Activated T-helper 1 cell treated with Interleukin-2 at 50 U/mL for 16 hours (primary cell): ENCODE results near the gene NEAT1.

Experiments
- DNase-seq: peaks from one replicate; pipeline ENCODE4 v3.0.0-alpha.2; 2020; ENCODE audit warnings: low read depth

Gene NEAT1

DNA sequence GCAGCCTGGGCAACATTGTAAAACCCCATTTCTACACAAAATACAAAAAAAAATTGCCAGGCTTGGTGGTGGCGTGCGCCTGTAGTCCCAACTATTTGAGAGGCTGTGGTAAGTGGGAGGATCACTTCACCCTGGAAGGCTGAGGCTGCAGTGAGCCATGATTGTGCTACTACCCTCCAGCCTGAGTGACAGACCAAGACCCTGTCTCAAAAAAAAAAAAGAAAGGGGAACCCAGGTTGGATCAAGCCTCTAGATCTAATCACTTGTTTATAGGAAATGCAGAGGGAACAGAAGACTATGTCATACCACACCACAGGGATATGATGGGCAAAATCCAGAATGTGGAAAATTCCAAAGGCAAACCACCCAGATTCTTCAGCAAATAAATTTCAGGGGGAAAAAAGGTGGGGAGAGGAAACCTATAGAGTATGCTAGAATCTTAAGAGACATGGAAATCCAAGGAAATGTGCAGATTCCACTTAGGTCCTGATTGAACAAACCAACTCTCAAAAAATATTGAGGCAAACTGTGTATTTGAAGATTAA, 59.8 kb downstream of the NEAT1 start:
- DNase-seq, result no peak

DNA sequence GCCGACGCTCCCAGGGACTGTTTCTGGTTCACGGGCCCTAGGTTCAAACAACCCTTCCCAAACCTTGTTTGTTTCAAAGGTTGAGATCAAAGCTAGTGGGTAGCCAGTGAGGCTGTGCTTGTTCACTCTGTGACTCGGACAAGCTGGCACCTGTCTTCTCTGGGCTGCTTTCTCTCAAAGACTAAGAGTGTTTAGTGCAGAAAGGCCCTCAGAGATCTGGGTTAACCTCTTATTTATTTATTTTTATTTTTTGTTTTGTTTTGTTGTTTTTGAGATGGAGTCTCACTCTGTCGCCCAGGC, 63.3 kb downstream of the NEAT1 start:
- no peak for DNase-seq

DNA sequence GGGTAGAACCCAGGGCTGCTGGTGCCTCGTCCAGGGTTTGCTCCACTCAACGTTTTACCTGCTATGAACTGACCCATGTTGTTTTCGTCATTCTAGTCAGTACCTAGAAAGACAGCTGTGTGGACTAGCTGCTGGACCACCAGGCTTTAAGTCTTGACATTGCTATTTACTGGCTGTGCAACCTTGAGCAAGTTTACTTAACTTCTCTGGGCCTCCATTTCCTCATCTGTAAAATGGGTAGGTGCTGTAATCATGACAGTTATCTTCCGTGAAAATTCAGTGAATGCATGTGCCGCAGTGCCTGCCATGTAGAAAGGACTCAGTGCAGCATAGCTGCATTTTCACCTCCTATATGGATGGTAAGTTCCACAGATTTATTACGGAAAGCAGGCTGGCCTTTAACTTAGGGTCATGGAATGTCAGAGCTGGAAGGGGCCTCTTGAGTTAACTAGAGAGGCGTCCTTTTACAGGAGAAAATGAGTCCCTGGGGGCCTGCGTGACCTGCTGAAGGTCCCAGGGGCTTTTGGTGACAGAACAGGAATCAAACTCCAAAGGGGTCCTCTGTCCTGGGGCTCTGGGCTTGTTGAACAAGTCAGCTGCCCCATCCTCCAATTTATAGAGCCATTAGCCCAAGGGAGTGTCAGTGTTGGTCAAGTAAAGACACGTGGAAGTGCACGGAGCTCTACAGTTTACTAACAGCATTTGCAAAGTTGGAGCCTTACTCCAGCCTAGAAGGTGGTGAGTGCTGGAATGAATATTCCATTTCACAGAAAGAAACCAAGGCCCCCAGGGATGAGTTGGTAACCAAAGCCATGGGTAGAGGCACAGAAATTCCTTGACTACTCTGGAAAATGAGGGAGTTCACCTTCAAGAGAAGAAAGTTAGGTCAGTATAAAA, 64.2 kb downstream of the NEAT1 start:
- no peak for DNase-seq

DNA sequence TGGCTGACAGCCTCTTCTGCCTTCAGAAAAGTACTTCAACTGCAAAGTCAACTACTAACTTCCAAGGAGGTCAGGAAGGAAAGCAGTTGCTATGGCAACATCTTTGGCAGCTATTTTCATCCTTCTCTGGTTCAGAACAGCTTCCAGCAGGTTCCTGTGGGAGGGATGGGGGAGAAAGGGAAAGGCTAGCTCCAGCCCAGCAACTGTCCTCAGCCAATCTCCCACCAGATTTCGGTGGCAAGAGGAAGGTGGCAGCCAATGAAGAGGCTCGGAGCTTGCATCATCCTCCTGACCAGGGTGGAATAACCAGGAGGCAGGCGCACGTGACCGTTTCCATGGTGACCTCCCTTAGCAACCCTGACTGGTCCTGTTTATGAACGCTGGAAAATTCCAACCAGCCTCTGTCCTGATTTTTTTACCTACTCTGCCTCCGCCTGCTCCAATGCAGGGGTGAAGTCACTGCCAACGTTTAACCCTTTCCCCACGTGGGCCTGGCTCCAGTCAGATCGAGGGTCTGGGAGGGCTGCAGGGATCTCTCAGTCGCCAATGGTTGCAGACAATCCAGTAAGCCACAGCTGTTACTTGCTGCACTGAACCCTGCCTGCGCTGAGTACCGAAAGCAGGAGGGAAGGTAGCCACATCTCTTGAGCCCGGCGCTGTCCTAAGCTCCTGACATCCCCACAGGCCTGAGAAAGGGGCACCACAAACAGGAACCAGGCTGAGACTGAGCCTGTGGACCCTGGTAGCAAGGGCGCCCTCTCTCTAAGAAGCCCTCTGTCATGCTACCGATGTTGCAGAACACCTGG, 65.1 kb downstream of the NEAT1 start:
- DNase-seq, result no peak

DNA sequence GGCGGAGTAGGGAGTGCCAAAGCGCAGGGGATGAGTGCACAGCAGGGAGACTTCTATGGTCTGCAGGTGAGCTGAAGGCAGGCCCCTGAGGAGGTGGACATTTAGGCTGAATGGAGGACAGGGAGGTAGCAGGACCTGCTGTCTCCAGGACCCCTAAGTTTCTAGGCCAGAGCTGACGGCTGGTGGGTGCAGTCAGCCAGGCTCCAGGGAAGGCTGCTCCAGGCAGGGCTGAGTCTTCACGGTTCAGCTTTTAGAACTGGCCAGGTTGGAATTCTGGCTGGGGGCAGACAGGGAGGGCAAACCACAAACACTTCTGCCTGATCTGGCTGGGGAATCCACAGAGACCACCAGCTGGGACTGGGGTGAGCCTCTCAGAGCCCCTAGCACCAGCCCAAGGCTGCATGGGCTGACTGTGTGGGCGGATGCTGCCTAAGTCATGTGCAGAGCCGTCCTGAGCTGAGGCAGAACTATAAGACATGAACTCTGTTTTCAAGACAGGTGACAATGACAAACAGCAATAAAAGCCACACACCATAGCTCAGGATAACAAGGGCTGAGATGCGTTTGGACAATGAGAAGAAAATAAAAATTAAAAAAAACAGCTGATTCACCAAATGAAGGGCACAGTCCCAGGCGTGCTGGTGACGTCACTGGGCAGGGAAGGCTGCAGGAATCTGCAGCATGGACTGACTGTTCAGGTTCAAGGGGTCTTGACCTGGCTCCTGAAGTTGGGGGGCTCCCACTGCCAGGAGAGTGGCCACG, 65.9 kb downstream of the NEAT1 start:
- DNase-seq, result no peak

DNA sequence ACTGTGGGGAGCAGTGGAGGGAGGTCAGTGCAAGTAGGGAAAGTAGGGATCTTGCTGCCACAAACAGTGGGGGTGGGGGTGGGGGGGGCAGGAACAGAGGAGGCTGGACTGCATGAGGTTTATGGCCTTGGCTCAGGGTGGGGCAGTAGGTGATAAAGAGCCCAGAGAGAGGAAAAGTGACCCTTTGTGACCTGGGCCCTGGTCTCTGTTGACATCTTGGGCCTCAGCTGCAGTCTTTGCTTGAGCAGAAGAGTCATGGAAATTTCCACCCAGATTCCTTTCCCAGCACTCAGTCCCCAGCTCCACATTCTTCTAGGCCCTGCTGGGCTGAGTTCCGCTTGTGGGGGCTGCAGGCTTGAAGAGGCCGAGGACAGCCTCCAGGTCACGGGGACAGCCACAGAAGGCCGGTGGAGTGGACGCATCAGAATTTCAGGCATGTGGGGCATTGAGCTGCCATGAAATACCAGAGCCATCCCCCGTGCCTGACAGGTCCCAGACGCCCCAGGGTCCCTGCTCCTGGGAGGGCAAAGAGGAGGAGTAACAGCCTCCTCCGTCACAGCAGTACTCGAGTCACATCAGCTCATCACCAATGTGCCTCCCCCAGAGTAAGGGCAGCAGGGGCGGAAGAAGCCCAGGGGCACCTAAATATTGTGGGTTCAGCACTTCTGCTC, 66.6 kb downstream of the NEAT1 start:
- DNase-seq, result no peak

DNA sequence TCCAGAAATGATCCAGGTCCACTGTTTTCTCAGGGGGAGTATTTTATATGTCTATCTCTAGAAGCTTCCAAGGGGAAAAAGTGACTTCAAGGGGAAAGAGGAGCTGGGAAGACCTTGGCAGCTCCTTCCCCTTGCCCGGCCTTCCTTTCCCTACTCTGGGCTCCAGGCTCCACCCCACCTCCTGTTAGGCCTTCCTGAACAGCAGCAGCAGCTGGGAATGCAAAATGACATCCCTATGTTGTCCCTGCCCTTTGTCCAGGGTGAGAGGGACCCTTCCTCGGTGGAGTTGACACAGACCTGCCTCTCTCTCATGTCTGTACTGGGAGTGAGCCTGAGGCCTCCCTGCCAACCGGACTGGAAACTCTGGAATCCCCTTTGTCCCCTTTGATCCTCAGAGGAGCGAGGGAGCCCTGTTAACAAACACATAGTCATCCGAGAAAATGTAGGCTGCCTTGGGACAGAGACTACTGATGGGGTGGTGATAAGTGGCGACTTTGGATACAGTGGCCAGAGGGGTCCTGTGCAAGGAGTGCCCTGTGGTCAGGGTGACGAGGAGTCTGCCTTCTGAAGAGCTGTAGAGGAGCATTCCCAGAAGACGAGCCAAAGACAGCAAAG, 67.2 kb downstream of the NEAT1 start:
- no peak for DNase-seq

DNA sequence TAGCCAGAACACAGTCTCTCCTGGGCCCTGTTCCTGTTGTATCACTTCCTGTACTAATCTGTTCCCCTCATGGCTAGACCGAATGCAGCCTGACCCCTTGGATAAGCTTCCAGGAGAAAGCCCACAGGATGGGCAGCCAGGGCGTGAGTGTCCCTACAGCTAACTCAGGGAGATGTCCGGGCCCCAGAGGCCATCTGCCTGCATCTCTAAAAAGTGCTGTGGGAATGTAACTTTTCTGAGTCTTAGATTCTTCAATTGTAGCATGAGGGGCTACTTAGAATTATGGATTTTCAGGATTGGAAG, 68.5 kb downstream of the NEAT1 start:
- no peak for DNase-seq

DNA sequence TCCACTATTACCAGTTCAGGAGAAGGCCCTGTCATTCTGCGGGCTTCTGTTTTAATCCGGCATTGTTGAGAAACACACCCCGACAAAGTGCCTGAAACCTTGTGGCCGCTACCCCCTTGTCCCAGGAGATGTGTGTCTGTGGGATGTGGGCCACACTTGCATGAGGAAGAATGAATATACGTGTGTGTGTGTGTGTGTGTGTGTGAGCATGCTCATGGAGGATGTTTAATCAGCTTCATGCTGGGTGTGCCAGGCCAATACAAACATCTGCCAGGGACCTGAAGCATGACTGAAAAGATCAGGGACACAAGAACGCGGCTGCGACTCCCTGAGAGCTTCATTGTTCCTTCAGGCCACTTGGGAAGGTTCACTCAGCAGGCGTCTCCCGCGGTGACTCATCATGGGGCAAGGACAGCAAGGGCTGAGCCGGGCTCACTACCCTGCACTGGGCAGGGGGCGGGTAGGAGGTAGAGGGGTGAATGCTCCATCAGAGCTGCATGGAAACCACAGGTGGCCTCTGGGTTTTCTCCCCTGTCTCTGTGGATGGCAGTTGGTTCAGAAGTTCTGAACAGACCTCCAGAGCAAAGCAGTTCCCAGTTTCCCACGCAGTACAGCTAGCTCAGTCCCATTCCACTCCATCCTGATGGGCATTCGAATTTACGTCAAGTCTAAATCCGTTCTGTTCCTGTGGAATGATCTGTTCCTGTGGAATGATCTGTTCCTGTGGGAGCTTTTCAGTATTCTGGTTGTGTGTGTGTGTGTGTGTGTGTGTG, 69.2 kb downstream of the NEAT1 start:
- DNase-seq, result no peak

DNA sequence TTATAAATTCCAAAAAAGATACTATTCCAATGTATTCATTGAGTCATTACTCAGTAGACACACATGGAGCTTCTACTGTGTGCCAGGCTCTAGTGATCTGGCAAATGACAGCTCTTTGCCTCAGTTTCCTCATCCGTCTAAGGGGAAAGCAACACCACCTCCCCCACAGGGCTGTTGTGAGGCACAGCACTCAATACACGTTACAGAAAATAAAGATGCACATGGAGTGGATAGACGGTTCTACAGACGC, 69.7 kb downstream of the NEAT1 start:
- DNase-seq, result no peak

DNA sequence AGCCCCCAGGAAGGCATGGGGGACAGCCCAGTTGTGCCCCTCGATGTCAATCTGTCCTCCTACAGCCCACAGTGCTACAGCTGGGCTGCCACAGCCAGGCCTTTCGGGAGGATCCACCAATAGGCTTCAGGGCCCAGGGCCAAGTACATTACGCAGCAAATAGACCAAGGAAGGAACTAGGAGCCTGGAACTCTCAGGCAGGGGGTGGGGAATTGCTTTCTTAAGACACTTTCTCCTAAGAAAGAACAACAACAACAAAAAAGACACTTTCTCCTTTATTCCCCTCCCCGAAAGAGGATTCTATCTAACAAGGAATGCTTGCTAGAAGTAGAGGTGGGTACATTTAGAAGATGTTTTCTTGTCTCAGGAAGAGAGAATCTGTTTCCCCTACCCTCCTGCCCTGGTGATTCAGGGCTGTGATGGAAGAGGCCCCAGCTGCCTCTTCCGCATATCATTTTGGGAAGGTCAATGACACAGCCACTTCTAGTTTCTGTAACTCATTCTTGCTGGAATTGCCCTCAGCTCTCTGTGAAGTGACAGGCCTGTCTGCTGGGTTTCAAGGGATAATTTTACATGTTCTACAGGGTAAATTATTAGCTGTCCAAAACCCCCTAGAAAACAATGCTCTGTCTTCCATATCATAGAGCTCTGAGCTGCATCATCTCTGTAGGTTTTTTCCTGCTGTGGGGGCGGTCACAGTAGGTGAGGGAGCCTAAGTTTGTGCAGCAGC, 70.2 kb downstream of the NEAT1 start:
- DNase-seq, result no peak

DNA sequence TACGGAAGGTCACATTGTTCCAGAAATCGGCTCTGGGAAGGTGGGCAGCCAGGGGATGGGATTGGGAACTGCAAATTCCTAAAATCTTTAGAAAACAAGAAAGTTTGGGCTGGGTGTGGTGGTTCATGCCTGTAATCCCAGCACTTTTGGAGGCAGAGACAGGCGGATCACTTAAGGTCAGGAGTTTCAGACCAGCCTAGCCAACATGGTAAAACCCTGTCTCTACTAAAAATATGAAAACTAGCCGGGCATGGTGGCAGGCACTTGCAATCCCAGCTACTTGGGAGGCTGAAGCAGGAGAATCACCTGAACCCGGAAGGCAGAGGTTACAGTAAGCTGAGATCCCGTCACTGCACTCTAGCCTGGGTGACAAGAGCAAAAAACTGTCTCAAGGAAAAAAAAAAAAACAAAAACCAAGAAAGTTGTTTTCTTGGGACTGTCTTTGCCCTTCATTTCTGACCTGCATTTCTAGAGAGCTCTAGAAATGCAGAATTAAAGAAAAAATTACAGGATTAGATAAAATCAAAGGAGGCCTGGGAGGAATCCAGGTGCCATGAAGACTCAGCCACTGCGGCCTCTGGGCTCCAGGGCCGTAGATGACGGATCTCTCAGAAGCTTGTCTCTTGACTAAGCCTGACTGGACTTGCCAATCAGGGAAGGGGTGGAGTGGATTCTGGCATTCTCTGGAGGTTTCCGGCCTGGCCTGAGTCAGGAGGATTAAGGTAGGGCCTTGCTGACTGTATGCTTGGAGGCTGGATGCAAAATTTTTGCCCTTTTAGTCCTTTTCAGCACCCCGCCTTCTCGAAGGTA, 71.0 kb downstream of the NEAT1 start:
- DNase-seq, result no peak
